K562 (cell line): ENCODE data around the gene CARD10. TPM values are rescaled to one million over a fixed set of nuclear protein-coding genes. Genes with fewer than 3 reads are reported as not detected.

ENCODE experiments used
- ARNT ChIP-seq, 2 experiments: fragments of 450-650 bp; IDR thresholded peaks; 2 replicates each; pipeline ENCODE4 v1.6.1; 2016; ENCODE audit warnings: mild to moderate bottlenecking in 1 of 2
- CBFB ChIP-seq: sonication (generic); formaldehyde crosslinking; IDR thresholded peaks from 2 replicates; pipeline ENCODE4 v1.4.0; 2020; ENCODE audit warnings: mild to moderate bottlenecking, missing genetic modification reagents
- CREB5 ChIP-seq: fragments of 250-450 bp; sonication (Bioruptor Pico); IDR thresholded peaks from 2 replicates; pipeline ENCODE4 v1.5.0; 2020; ENCODE audit warnings: mild to moderate bottlenecking
- CXXC5 ChIP-seq: fragments of 250-450 bp; sonication (Bioruptor Pico); IDR thresholded peaks from 2 replicates; pipeline ENCODE4 v1.8.0; 2022; ENCODE audit warnings: inconsistent platforms, mild to moderate bottlenecking, moderate library complexity
- EGR1 ChIP-seq: fragments of 450-650 bp; conservative IDR thresholded peaks from 2 replicates; pipeline ENCODE4 v1.6.1; 2017; ENCODE audit warnings: mild to moderate bottlenecking
- ELF1 ChIP-seq: fragments of 200-800 bp; sonication (Bioruptor generic); IDR thresholded peaks from 2 replicates; pipeline ENCODE4 v1.6.1; 2016; ENCODE audit warnings: missing genetic modification characterization, missing compliant biosample characterization
- ESRRA ChIP-seq: fragments of 450-650 bp; IDR thresholded peaks from 2 replicates; pipeline ENCODE4 v1.6.1; 2014; ENCODE audit warnings: low read depth, mild to moderate bottlenecking, moderate library complexity, borderline replicate concordance
- HDAC2 ChIP-seq: fragments of 450-650 bp; IDR thresholded peaks from 2 replicates; pipeline ENCODE4 v1.6.1; 2016; ENCODE audit warnings: mild to moderate bottlenecking
- JUND ChIP-seq, 2 experiments: IDR thresholded peaks; 2 replicates in 1 of 2; 3 replicates in 1 of 2; pipeline ENCODE4 v1.6.1; 2011; ENCODE audit warnings: borderline replicate concordance in 2 of 2, low read depth in 2 of 2, low read length in 2 of 2, improper control_type of control experiment in 1 of 2, missing biosample characterization in 1 of 2, missing genetic modification characterization in 1 of 2, missing genetic modification reagents in 1 of 2
- MED1 ChIP-seq: sonication (generic); formaldehyde crosslinking; IDR thresholded peaks from 2 replicates; pipeline ENCODE4 v1.8.1; 2023; ENCODE audit warnings: missing genetic modification reagents, borderline replicate concordance
- MEF2A ChIP-seq: IDR thresholded peaks from 2 replicates; pipeline ENCODE4 v1.6.1; 2011; ENCODE audit warnings: low read depth, mild to moderate bottlenecking, low read length, moderate library complexity; ENCODE audit not compliant: control insufficient read depth
- MLLT1 ChIP-seq, 2 experiments: fragments of 450-650 bp; IDR thresholded peaks; 2 replicates each; pipeline ENCODE4 v1.6.1; 2016
- RNF219 ChIP-seq: fragments of 250-450 bp; sonication (Bioruptor Pico); IDR thresholded peaks from 2 replicates; pipeline ENCODE4 v1.5.0; 2022; ENCODE audit warnings: mild to moderate bottlenecking
- SMAD2 ChIP-seq: fragments of 150-350 bp; IDR thresholded peaks from 2 replicates; pipeline ENCODE4 v1.6.1; 2014; ENCODE audit warnings: low read depth, mild to moderate bottlenecking, low read length
- SRSF1 ChIP-seq: fragments of 200-400 bp; formaldehyde crosslinking; IDR thresholded peaks from 2 replicates; pipeline ENCODE4 v1.6.1; 2017; ENCODE audit warnings: mild to moderate bottlenecking, low read depth, low read length, moderate library complexity
- UBTF ChIP-seq, 2 experiments: IDR thresholded peaks; 2 replicates each; pipeline ENCODE4 v1.6.1; 2012; ENCODE audit warnings: improper control_type of control experiment in 2 of 2, low read depth in 2 of 2, low read length in 2 of 2, borderline replicate concordance in 1 of 2
- ZNF140 ChIP-seq: fragments of 250-450 bp; sonication (Bioruptor Pico); IDR thresholded peaks from 2 replicates; pipeline ENCODE4 v1.8.0; 2021; ENCODE audit warnings: moderate library complexity, mild to moderate bottlenecking, inconsistent platforms
- ZSCAN29 ChIP-seq: fragments of 450-650 bp; IDR thresholded peaks from 2 replicates; pipeline ENCODE4 v1.6.1; 2017
- polyA plus RNA-seq, 8 experiments: library from polyadenylated mRNA; depleted of rRNA in 4 of 8; stranded (reverse) in 5 of 8; unstranded in 3 of 8; fragments of >200 nt; fragmentation: Nextera tagmentation in 2 of 8; fragmentation: Illumina TruSeq in 1 of 8; extraction: Ambion mirVana in 2 of 8; extraction: Trizol in 1 of 8; gene quantifications; 2 replicates each; pipeline versions ENCODE4 v1.2.1 to v1.2.3, GENCODE V29; 2011 to 2014; ENCODE audit warnings: inconsistent platforms in 1 of 8, missing spikeins in 1 of 8
- total RNA-seq, 7 experiments: library from RNA; depleted of rRNA in 6 of 7; stranded (reverse); fragments of >200 nt in 6 of 7; fragmentation: Illumina TruSeq in 2 of 7; extraction: Trizol in 2 of 7; gene quantifications; 2 replicates each; pipeline versions ENCODE4 v1.2.1 to v1.2.3, GENCODE V29; 2011 to 2021; ENCODE audit warnings: low replicate concordance in 1 of 7

The CARD10 gene
- total and polyA plus RNA-seq, 9 of the 15 experiments (the other 6 are each of a cell fraction or from before 2014, with no cell fraction given) = 0.13 to 5.8 (median 1.6) TPM

- peak in 1 of 2 experiments; percentile 6; a peak in 1 of 4 replicates for TF ChIP-seq MLLT1 (IDR thresholded peaks at IDR 0.05)
- TF ChIP-seq CXXC5 (CRISPR knock-in tag) = peak; percentile 56
- no peak for TF ChIP-seq SMAD2
- no peak for TF ChIP-seq MED1 (CRISPR knock-in tag)
- TF ChIP-seq CBFB (CRISPR knock-in tag) = no peak
- no peak for TF ChIP-seq MEF2A
- TF ChIP-seq ZNF140 = no peak
- TF ChIP-seq SRSF1 = no peak
- no peak for TF ChIP-seq ZSCAN29
- TF ChIP-seq ESRRA = peak; percentile 81
- no peak for TF ChIP-seq ELF1 (tag)
- TF ChIP-seq JUND (IDR thresholded peaks at IDR 0.05; ENCODE audit: borderline replicate concordance, low read depth, low read length) = peak; percentile 90
- peak; percentile 83; the same call in 1 of the 3 replicates for TF ChIP-seq JUND (tag; IDR thresholded peaks at IDR 0.05; ENCODE audit: borderline replicate concordance, low read depth, low read length)
- no peak for TF ChIP-seq HDAC2
- TF ChIP-seq UBTF (IDR thresholded peaks at IDR 0.05; ENCODE audit: borderline replicate concordance in 1 of 2, low read depth in 2 of 2, low read length in 2 of 2) = peak in 1 of 2 experiments; percentile 5; a peak in 1 of 4 replicates
- no peak for TF ChIP-seq RNF219 (CRISPR knock-in tag)
- TF ChIP-seq CREB5 = no peak
- peak; percentile 96 for TF ChIP-seq EGR1
- no peak for TF ChIP-seq ARNT (IDR thresholded peaks at IDR 0.05)
These were observed 42.2 kb upstream of the CARD10 start (continued) for GRCh38 chr22:37561212-37562048.
